HL-60 (cell line): ENCODE data around the gene SPATA13.

ENCODE experiments used
- CTCF ChIP-seq: IDR thresholded peaks from one replicate; pipeline ENCODE4 v1.5.1; 2011; ENCODE audit warnings: low read length, control low read depth, inconsistent platforms; ENCODE audit not compliant: insufficient read depth
- REST ChIP-seq: IDR thresholded peaks from 2 replicates; pipeline ENCODE4 v1.6.1; 2012; ENCODE audit warnings: low read depth; ENCODE audit not compliant: insufficient replicate concordance

- TF ChIP-seq CTCF, result no peak
- no peak for TF ChIP-seq REST
Measured at GRCh38 chr13:24122569-24122968, 38.0 kb upstream of the SPATA13 start.
